GM18858 (cell line): ENCODE results near the gene EZR.

Experiments
- ATAC-seq: cut with Tn5 transposase; IDR thresholded peaks from one replicate; pipeline ENCODE4 v1.9.1; 2021; ENCODE audit not compliant: unreplicated experiment

EZR gene

DNA sequence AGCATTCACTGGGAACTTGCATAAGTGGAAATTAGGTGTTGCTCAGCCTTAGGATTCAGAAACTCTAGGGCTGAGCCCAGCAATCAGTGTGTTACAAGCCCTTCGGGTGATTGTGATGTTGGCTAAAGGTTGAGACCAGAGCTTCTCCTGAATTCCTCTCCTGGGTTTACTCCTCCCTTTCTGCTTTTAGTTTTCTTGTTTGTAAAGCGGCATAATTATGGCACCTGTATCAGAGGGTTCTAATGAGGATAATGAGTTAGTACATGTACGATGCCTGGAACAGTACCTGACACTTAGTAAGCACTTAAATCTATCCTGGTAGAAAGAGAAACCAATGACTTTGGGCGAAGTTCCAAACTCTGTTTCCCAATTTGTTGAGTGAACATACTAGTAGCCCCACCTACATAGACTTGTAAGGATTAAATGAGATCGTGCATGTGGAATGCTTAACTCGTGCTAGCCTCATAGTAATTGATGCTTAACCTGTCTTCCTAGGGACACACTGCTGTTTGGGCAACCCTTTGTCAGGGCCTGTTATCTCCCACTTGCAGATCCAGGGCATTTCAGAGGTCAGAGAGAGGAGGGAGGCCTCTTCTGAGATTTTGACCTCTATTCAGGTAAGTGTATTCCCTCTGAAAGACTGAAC, 932 bp upstream of the EZR start:
- no peak for ATAC-seq

DNA sequence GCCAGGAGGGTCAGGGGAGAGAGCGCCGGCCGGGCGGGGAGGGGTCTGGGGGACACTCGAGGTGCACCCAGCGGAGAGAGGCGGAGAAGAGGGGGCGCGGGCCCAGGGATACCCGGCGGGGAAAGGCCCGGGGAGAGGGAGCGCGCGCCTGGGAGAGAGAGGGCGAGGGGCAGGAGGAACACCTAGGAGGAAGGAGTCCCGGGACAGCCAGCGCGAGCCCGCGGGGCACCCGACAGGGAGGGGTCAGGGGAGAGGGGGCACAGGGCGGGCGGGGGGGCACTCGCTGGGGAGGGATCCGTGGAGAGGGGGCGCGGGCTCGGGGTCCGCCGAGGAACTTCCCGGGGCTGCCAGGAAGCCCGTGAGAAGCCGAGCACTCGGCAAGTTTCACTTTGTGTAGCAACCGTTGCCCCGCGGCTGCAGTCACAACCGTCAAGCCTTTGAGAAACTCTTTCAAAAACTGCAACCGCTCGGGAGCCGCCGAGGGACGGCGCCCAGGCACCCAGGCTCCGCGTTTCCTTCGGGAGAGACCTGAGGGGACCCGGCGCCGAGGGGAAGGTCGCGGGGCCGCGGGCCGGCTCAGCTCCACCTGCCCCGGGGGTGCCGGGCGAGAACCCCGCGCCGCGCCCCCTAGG, 471 bp downstream of the EZR start:
- ATAC-seq = no peak

DNA sequence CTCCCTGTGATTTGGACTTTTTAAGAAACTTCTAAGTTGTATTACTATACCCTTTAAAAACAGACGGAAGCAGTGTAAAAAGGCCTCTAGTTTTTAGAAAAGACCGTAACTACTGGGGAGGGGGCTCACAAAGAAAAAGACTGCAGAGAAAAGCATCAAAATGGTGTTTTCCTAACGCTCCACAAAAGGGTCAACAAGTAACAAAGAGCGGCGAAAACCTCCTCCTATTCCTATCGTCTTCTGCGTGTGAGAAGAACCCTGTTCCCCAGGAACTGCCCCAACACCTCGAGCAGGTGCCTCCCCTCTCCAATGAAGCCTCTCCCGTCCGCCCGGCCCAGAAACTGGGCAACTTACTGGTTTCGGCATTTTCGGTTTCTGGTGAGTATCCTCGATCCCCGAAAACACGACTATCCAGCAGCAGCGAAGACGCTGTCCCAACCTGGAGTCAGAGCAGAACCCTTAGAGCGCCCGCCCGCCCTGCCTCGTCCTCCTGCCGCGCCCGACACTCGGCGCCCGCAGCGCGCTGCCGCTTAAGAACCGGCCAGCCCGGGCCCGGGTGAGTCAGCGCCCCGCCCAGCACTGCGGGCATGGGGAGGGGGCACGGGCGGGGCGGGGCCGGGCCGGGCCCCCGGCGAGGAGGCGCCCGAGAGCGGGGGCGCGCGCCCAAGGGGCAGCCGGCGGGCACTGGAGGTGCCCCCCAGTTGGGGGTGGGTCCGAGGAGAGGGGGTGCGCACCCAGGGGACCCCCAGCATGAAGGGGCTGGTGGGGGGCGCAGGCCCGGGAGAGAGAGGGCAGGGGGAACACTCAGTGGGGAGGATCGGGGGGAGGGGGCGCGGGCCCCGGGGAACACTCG, 1.2 kb downstream of the EZR start:
- ATAC-seq = no peak

- no peak for ATAC-seq
Measured at GRCh38 chr6:158816803-158817727, 2.1 kb downstream of the EZR start.

DNA sequence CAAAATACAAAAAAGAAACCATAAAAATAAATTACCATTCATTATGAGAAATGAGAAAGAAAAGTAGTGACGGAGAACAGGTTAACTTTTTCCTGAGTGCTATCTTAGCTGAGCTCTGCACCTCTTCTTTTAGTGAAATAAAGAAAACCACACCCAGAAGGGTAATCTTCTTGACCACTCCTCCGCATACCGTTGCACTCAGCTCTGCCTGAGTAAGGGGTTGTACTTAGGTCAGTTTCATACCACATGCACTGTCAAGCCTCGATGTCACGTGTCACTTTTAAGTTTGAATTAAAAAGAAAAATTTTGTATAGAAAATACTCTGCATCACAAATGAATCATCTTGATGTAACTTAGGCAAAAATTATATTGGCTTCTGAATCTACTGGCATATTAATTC, 2.8 kb downstream of the EZR start:
- no peak for ATAC-seq

DNA sequence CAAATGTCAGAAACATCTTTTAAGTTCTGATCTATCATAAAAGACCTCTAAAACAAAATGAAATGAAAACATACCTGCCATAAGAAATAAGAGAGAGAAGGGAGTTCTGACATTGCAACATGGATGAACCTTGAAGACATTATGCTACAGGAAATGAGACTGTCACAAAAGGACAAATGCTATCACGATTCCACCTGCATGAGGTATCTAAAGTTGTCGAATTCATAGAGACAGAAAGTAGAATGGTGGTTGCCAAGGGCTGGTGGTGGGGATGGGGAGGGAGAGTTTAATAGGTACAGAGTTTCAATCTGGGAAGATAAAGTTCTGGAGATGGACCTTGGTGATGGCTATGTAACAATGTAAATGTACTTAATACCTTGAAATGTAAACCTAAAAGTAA, 3.3 kb downstream of the EZR start:
- no peak for ATAC-seq

- ATAC-seq = no peak
Measured at GRCh38 chr6:158815379-158815724, 3.8 kb downstream of the EZR start.

- no peak for ATAC-seq
Measured at GRCh38 chr6:158813032-158813431, 6.1 kb downstream of the EZR start.

DNA sequence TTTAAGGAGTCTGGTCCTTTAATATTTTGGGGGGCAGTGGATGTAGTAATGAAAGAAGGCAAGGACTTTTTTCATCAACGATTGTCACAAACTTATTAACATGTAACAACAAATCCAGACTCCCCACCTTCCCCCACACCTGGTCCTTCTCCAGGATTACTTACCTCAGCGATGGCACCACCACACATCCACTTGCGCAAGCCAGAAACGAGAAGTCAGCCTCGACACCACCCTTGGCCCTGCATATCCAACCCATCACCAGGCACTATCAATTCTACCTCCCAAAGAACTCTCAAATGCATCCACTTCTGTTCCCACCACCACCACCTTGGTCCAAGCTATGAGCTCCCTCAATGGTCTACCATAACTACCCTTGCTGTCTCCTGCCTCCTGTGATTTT, 6.6 kb downstream of the EZR start:
- ATAC-seq = no peak

DNA sequence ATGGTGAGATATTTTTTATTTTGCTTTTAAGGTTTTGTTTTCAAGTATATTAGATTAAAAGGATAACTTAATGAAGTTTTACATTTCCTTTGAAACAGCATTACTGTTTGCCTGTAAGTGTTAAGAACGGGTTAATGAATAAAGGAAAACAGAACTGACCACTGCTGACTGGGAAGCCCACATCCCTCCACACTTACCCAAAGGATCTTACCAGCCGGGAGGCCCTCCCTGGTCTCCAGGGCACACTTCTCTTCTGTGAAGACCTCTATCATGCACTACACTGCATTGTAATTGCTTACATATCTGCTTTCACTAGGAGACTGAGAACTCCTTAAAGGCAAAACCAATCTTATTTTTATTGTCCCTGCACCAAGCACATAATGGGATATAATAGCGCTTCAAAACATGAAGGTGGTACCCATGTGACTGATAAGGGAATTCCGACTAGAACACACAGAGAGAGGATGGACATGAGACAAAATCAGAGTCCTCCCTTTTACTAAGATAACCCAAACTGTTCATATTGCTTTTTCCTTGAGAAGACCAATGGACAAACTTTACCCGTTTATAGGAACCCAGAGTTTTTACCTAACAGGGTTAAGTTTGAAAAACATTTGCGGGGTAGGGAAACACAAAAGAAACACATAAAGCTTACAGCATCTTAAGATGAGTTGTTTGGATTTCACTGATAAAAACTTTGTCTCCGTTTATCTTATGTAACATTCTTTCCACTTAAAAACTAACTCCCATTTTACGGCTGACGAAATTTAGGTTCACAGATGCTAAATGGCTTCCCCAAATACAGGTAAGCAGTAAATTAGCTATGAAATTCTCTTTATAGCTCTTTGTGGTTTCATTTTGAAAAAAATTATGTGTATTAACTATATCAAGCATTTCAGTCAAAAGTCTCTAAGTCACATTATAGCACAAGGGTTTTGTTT, 8.7 kb downstream of the EZR start:
- no peak for ATAC-seq

GRCh38 chr6:158808941-158809678, 10.1 kb downstream of the EZR start:
- ATAC-seq = peak; percentile 76

- ATAC-seq = no peak
Measured at GRCh38 chr6:158808442-158808833, 10.7 kb downstream of the EZR start.

GRCh38 chr6:158807515-158808441, 11.4 kb downstream of the EZR start:
- no peak for ATAC-seq

- no peak for ATAC-seq
Measured at GRCh38 chr6:158805698-158806377, 13.3 kb downstream of the EZR start.

DNA sequence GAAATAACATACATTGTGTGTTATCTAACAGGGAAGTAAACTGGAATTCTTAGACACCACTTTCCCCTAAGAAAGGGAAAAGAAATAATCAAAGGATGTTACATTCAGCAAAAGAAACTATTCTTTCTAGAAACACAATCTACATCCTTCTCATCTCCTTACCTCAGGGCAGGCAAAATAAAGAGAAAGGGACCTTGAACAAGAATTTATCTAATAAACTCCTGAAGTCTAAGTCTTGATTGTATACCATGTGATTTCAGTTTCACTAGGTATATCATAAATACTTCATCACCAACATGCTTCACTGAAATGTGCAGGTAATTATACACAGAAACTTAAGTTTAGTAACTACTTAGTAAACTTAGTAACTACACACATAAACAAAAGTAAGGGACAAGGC, 15.0 kb downstream of the EZR start:
- no peak for ATAC-seq

- ATAC-seq = peak; percentile 56
Measured at GRCh38 chr6:158803733-158804143, 15.4 kb downstream of the EZR start.

DNA sequence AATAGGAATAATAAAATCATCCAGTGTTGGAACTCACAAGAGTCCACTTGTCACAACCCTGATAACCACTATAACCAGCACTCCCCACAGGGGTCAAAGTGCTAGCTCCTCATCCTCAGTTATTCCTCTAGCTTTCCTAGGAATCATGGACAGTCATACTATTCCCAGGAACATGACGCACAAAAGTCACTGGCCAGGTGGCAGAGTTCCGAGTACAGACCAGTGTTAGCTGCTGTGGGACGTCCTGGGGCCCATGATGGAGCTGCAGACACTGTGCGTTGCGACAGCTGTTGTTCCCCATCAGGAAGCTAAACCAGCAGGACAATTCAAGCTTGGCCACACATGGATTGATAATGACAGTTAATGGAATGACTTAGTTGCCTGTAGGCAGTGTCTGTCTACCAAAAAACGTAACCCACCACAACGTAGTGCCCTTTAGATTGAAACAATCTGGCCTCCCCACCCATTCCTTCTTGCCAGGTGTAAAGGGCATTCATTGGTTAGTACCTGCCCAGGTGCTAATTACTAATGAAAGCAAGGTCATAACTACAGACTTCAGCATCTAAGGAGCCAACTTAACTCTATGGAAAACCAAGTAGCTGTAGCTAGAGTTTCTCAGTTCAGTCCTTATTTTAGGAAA, 17.4 kb downstream of the EZR start:
- ATAC-seq = no peak
